ENCODE measurements around the gene FRS2.

DNA sequence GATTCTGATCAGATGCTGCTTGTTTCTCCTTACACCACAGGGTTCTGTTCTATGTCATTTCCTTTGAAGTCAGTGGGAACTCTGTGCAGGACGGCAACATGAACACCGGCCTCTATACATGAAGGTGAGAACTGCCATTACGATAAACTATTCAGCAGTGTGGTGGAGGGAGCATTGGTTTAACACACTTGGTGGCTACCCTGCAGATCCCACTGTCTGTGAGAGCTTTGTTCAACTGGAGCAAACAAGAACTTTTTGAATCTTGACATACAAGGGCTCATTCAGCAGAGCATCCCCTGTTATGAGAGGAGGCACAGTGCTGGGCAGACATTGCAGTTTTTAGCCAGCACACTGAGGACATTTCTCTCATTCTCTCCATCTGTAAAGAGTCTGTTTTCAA lies 10.7 kb upstream of the FRS2 start:
- TF ChIP-seq, protein P1, sequence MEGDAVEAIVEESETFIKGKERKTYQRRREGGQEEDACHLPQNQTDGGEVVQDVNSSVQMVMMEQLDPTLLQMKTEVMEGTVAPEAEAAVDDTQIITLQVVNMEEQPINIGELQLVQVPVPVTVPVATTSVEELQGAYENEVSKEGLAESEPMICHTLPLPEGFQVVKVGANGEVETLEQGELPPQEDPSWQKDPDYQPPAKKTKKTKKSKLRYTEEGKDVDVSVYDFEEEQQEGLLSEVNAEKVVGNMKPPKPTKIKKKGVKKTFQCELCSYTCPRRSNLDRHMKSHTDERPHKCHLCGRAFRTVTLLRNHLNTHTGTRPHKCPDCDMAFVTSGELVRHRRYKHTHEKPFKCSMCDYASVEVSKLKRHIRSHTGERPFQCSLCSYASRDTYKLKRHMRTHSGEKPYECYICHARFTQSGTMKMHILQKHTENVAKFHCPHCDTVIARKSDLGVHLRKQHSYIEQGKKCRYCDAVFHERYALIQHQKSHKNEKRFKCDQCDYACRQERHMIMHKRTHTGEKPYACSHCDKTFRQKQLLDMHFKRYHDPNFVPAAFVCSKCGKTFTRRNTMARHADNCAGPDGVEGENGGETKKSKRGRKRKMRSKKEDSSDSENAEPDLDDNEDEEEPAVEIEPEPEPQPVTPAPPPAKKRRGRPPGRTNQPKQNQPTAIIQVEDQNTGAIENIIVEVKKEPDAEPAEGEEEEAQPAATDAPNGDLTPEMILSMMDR (IDR thresholded peaks at IDR 0.05) = no peak
- no peak for TF ChIP-seq POLR2AphosphoS5 (IDR thresholded peaks at IDR 0.05)
- no peak for TF ChIP-seq POLR2A (IDR thresholded peaks at IDR 0.05; ENCODE audit: low read depth)
- no peak for TF ChIP-seq EP300 (IDR thresholded peaks at IDR 0.05)
